Activated T-helper 17 cell treated with anti-CD3 and anti-CD28 coated beads, Interleukin-2, amount 50 U/mL, for 72 hours (primary cell): Measurements from ENCODE around the gene CPPED1. TPM values are rescaled to one million over a fixed set of nuclear protein-coding genes. Genes with fewer than 3 reads are reported as not detected.
A peak's percentile ranks its signal among the peaks of the same experiment; 100 is the strongest.

Source experiments
- ATAC-seq: fragments of 150-1000 bp; cut with Tn5 transposase; replicated peaks from 2 replicates; pipeline ENCODE4 v1.10.0; 2021; ENCODE audit warnings: mild to moderate bottlenecking, moderate library complexity
- H3K27ac Mint-ChIP-seq: one replicate; pipeline ENCODE4 v1.8.0; 2022; ENCODE audit warnings: mixed read lengths
- H3K27me3 Mint-ChIP-seq: one replicate; pipeline ENCODE4 v1.8.0; 2022; ENCODE audit warnings: mixed read lengths
- H3K36me3 Mint-ChIP-seq: one replicate; pipeline ENCODE4 v1.8.0; 2022; ENCODE audit warnings: low read depth, mild to moderate bottlenecking, mixed read lengths
- H3K4me1 Mint-ChIP-seq: one replicate; pipeline ENCODE4 v1.8.0; 2022; ENCODE audit warnings: mixed read lengths
- H3K4me3 Mint-ChIP-seq: one replicate; pipeline ENCODE4 v1.8.0; 2022; ENCODE audit warnings: mild to moderate bottlenecking, mixed read lengths
- H3K9me3 Mint-ChIP-seq: one replicate; pipeline ENCODE4 v1.8.0; 2022; ENCODE audit warnings: mixed read lengths
- total RNA-seq, 2 donors: library from RNA; stranded (reverse); gene quantifications; one replicate each; pipeline ENCODE4 v1.2.3, GENCODE V29; 2022

CPPED1 gene
- total RNA-seq, 2 donors from 2014 or later = 27.5 to 44.5 TPM

DNA sequence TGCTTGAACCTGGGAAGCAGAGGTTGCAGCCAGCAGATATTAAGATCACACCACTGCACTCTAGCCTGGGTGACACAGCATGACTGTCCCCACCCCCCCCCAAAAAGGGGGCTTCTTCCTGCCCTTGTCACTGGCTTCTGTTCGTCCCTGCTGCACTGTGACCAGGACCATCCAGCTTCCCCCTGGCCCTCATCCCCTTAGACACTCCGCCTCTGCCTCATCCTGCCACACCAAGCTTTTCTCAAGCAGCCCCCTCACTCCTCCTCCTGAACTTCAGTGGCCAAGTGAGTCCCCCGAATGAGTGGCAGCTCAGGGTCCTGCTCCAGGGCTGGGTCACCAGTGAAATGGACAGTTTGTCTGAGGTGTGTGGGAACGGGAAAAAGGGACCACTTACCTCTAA lies 177.3 kb downstream of the CPPED1 start:
- no peaks in the 10 kb centered on the region for H3K9me3 Mint-ChIP-seq
- no peak overlapping the region for H3K4me3 Mint-ChIP-seq
- no peaks in the 10 kb centered on the region for H3K4me1 Mint-ChIP-seq
- H3K27ac Mint-ChIP-seq = no peak overlapping the region
- H3K36me3 Mint-ChIP-seq = no peaks in the 10 kb centered on the region
- ATAC-seq = no peak
- H3K27me3 Mint-ChIP-seq = peaks cover 6% of the 10 kb centered on the region

DNA sequence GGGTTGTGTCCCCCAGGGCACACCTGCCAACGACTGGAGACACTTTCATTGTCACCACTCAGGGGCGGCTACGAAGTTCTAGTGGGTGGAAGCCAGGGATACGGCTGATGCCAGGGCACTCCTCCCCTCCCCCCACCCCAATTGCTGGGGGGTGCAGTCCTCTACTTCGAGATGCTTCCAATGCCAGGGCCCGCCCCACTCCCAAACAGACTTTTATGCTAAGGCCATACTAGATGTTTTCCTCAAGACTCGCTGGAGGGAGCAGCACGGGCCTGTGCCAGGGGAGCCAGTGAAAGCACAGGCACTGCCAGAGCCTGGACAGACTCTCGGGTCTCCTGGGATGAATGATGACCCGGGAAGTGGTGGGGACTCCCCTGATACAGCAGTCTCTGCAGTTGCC lies 178.0 kb downstream of the CPPED1 start:
- Mint-ChIP-seq H3K4me3 (no peak overlapping the region), H3K4me1 (no peaks in the 10 kb centered on the region), H3K36me3 (no peaks in the 10 kb centered on the region), H3K27me3 (peaks cover 6% of the 10 kb centered on the region), H3K27ac (no peak overlapping the region), H3K9me3 (no peaks in the 10 kb centered on the region)
- no peak for ATAC-seq

DNA sequence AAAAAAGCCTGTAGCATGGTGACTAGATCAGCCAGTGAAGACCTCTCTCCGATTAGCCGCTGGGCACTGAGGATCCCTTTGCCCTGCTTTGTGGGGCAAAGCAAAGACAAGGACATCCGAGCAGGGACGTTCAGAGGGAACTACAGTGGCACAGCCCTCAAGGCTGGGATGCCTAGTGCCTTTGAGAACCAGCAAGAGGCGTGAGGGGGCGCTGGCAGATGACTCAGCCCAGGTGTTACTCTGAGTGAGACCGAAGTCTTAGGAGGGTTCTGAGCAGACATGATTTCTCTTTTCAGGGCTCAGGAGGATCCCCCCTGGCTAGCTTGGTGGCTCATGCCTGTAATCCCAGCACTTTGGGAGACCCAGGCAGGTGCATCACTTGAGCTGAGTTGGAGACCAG lies 178.6 kb downstream of the CPPED1 start:
- Mint-ChIP-seq H3K36me3 (no peaks in the 10 kb centered on the region), H3K4me1 (no peaks in the 10 kb centered on the region), H3K27me3 (peaks cover 6% of the 10 kb centered on the region), H3K4me3 (no peak overlapping the region), H3K9me3 (no peaks in the 10 kb centered on the region), H3K27ac (no peak overlapping the region)
- ATAC-seq = peak; percentile 72

DNA sequence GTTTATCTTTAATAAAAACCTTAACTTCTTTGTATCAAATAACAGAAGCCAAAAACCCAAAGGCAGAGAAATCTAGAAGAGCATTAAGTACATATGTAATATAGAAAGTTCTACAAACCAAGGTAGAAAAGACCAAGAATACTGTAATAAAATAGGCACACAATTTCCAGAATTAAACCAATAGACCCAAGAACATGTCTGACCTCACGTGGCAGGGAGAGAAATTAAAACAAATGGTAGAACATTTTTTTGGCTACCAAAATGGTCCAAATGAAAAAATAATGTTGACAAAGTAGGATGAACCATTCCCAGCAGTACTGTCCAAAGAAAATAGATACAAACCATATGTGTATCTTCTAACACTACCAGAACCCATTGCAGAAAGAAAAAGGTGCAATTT lies 183.5 kb downstream of the CPPED1 start:
- Mint-ChIP-seq H3K4me3 (peak overlapping the region; percentile 11), H3K27ac (no peak overlapping the region), H3K4me1 (peaks cover 6% of the 10 kb centered on the region), H3K9me3 (no peaks in the 10 kb centered on the region), H3K27me3 (no peaks in the 10 kb centered on the region), H3K36me3 (no peaks in the 10 kb centered on the region)
- no peak for ATAC-seq

DNA sequence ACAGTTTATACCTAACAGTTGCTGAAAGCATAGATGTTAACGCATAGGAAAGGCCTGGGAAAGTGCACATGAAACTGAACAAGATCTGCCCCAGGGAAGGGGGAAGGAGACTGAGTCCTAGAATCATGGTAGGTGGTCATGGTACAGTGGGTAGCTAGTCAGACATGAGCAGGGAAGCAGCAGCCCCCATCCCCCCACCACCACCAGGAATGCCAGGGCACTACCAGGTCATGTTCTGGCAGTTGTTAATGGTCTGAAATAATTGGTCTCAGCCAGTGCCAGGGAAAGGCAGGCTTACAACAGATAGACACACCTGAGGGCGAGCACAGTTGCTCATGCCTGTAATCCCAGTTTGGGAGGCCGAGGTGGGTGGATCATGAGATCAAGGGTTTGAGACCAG lies 185.2 kb downstream of the CPPED1 start:
- Mint-ChIP-seq H3K4me1 (peaks cover 10% of the 10 kb centered on the region), H3K4me3 (peak overlapping the region; percentile 46), H3K27me3 (no peaks in the 10 kb centered on the region), H3K9me3 (no peaks in the 10 kb centered on the region), H3K36me3 (peaks cover 4% of the 10 kb centered on the region), H3K27ac (peak overlapping the region; percentile 87)
- ATAC-seq = no peak

DNA sequence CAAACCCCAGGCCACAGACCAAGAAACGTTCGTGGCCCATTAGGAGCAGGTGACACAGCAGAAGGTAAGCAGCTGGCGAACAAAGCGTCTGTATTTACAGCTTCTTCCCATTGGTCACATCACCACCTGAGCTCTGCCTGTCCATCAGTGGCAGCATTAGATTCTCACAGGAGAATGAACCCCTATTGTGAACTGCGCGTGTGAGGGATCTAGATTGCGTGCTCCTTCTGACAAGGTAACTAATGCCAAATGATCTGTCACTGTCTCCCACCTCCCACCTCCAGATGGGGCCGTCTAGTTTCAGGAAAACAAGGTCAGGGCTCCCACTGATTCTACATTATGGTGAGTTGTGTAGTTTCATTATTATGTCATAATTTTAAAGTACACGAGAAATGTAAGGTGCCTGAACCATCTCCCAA lies 186.3 kb downstream of the CPPED1 start:
- Mint-ChIP-seq H3K27ac (peak overlapping the region; percentile 87), H3K4me1 (peaks cover 21% of the 10 kb centered on the region), H3K4me3 (peak overlapping the region; percentile 46), H3K9me3 (no peaks in the 10 kb centered on the region), H3K27me3 (no peaks in the 10 kb centered on the region), H3K36me3 (peaks cover 6% of the 10 kb centered on the region)
- peak; percentile 58 for ATAC-seq

DNA sequence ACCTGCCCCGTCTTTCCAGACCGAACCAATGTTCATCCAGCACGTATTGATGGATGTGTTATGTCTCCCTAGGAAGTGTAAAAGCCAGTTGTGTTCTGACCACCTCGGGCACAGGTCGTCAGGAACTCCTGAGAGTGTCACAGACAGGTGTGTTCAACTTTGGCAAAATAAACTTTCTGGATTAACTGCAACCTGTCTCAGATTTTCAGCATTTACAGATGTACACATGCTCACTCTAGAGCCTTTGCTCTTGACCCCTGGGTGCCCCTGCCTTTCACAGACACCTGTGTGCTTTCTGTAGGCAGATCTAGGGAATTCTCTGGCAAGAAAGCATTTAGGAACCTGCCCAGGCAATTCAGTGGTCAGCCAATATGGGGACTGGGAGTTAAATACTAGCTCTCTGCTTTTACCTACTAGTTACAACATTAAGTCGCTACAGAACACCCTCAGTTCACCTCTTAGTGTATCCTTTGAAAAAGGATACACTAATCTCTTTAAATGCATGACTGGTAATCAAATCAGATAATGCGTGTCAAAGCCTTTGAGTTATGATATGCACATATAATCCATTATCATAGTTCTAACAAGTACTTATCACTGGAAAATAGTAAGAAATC lies 188.9 kb downstream of the CPPED1 start:
- Mint-ChIP-seq H3K27ac (peak overlapping the region; percentile 87), H3K4me1 (peaks cover 23% of the 10 kb centered on the region)

DNA sequence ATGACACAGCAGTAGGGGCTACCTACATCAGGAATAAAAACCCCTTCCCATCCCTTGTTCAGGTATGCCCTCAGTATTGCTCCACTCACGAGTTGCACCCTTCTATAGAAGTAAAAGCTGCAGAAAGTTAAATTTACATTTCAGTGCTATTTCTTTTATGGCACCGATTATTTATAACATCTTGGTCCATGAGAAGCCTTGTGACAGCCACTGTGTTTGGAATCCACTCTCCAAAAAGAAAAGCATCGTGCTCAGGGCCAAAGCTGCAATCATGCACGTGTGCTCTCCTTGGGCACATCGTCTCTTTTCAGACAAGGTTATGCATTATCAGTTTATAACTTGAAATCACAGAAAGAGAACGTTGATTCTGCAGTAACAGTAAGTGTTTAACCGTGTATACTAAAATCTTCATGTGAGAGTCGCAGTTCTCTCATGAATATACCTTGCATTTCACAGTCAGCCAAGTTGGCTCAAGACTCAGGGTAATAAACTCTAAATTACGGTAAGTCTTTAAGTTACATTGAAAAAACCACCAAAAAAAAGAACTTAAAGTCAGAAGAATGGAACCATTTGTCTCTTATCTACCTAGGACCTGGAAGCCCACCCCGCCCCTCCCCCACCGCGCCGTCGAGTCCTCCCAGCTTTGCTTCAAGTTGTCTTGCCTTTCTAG lies 189.6 kb downstream of the CPPED1 start:
- Mint-ChIP-seq H3K9me3 (peaks cover 5% of the 10 kb centered on the region), H3K4me3 (peak overlapping the region; percentile 46), H3K27ac (peak overlapping the region; percentile 87), H3K4me1 (peaks cover 23% of the 10 kb centered on the region), H3K27me3 (peaks cover 5% of the 10 kb centered on the region), H3K36me3 (peaks cover 6% of the 10 kb centered on the region)
- ATAC-seq = no peak

More for the DNA sequence above, 188.9 kb downstream of the CPPED1 start:
- Mint-ChIP-seq H3K4me3 (peak overlapping the region; percentile 46), H3K36me3 (peaks cover 6% of the 10 kb centered on the region), H3K9me3 (peaks cover 5% of the 10 kb centered on the region), H3K27me3 (peaks cover 5% of the 10 kb centered on the region)
- ATAC-seq = no peak

DNA sequence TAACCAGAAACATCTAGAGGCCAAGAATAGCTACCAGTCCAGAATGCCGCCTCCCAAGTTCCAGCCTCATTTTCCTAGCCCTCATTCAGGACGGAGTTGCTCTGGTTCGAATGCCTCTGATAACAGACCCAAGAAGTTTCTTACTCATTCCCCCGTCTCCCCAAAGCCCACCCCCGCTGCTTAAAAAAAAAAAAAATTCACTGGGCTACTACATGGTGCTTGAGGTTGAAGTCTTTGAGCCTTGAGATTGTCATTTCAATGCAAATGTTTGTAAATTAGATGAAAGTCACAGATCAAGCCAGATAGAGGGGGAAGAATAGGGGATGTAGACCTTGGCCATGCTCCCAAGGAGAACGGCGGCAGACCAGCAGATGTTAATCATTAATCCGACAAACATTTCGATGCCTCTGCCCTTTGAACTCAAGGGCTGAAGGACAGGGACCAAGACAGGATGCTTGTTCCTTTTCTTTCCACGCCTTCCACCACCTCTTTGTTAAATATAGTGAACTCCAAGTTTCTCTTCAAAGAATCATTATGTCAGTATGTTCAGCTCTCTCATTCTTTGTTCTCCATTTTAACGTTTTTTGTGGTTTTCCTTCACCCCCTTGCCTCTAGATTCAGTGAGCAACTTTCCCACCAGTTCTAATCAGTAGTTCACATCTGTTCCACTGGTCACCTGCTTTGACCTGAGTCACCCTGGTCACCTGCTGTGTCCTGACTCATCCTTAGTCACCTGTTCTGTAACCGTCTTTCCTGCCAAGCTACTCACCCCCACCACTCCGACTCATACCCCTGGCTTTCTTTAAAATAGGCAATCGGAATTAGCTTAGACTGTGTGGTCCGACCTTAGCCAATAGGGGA lies 190.3 kb downstream of the CPPED1 start:
- Mint-ChIP-seq H3K27ac (peak overlapping the region; percentile 87), H3K9me3 (peaks cover 5% of the 10 kb centered on the region), H3K27me3 (peaks cover 5% of the 10 kb centered on the region), H3K4me1 (peaks cover 20% of the 10 kb centered on the region), H3K36me3 (peaks cover 6% of the 10 kb centered on the region), H3K4me3 (peak overlapping the region; percentile 46)
- ATAC-seq = peak; percentile 72

DNA sequence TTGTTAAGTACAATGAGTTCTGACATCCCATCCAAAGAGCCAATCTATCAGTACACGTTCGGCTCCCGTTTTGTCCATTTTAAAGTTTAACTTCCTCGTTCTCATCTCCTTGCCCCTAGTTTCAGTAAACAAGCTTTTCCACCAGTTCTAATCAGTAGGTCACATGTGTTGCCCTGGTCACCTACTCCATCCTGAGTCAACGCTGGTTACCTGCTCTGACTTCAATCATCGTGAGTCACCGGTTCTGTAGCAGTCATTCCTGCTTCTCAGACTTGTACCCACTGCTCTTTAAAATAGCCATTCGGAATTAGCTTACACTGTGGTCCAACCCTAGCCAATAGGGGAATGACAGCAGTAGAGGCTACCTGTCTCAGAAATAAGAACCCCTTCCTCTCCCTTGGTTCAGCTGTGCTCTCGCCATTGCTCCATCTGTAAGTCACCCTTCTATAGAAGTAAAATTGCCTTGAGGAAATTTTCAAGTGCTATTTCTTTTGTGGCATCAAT lies 191.0 kb downstream of the CPPED1 start:
- Mint-ChIP-seq H3K9me3 (peaks cover 9% of the 10 kb centered on the region), H3K27ac (peak overlapping the region; percentile 87), H3K4me3 (peak overlapping the region; percentile 46), H3K27me3 (peaks cover 5% of the 10 kb centered on the region), H3K4me1 (peaks cover 16% of the 10 kb centered on the region), H3K36me3 (peaks cover 6% of the 10 kb centered on the region)
- peak; percentile 72 for ATAC-seq

DNA sequence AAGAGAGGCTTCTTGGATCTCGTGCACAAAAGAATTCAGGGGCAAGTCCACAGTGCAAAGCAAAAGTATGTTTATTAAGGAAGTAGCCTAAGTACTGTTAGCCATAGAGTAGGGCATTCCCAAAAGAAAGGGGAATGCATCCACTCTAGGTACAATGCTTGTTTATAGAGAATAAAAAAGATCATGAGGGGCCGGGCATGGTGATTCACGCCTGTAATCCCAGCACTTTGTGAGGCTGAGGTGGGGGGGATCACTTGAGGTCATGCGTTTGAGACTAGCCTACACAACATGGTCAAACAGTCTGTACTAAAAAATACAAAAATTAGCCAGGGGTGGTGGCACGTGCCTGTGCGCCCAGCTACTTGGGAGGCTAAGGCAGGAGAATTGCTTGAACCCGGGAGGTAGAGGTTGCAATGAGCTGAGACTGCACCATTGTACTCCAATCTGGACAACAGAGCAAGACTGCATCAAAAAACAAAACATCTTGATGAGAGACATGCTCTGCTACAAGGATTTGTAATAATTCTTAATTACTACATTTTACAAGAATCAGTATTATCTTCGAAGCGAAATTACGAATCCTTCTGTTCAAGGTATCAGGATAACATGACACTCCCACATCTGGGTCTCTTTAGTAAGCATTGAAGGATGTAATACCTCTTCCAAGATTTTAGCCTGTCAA lies 191.6 kb downstream of the CPPED1 start:
- no peak for ATAC-seq
- H3K27ac Mint-ChIP-seq = peak overlapping the region; percentile 87
- H3K9me3 Mint-ChIP-seq = peaks cover 12% of the 10 kb centered on the region
- H3K27me3 Mint-ChIP-seq = peaks cover 5% of the 10 kb centered on the region
- peaks cover 6% of the 10 kb centered on the region for H3K36me3 Mint-ChIP-seq
- peak overlapping the region; percentile 46 for H3K4me3 Mint-ChIP-seq
- peaks cover 16% of the 10 kb centered on the region for H3K4me1 Mint-ChIP-seq

DNA sequence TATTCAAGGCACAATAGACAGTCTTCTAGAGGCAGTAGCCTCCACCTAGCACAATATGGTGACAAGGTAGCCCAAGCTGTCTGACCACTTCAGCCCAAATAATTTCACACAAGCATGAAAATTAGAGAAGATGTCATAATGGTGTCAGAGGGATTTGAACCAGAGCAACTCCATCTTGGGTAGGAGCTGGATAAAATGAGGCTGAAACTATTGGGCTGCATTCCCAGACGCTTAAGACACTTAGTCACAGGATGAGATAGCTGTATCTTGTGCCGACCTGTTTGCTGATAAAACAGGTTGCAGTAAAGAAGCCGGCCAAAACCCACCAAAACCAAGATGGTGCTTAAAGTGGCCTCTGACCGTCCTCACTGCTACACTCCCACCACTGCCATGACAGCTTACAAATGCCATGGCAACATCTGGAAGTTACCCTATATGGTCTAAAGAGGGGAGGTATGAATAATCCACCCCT lies 192.6 kb downstream of the CPPED1 start:
- no peak overlapping the region for H3K27ac Mint-ChIP-seq
- peaks cover 6% of the 10 kb centered on the region for H3K36me3 Mint-ChIP-seq
- H3K9me3 Mint-ChIP-seq = peaks cover 12% of the 10 kb centered on the region
- H3K4me1 Mint-ChIP-seq = peaks cover 16% of the 10 kb centered on the region
- H3K4me3 Mint-ChIP-seq = no peak overlapping the region
- ATAC-seq = no peak
- peaks cover 5% of the 10 kb centered on the region for H3K27me3 Mint-ChIP-seq

DNA sequence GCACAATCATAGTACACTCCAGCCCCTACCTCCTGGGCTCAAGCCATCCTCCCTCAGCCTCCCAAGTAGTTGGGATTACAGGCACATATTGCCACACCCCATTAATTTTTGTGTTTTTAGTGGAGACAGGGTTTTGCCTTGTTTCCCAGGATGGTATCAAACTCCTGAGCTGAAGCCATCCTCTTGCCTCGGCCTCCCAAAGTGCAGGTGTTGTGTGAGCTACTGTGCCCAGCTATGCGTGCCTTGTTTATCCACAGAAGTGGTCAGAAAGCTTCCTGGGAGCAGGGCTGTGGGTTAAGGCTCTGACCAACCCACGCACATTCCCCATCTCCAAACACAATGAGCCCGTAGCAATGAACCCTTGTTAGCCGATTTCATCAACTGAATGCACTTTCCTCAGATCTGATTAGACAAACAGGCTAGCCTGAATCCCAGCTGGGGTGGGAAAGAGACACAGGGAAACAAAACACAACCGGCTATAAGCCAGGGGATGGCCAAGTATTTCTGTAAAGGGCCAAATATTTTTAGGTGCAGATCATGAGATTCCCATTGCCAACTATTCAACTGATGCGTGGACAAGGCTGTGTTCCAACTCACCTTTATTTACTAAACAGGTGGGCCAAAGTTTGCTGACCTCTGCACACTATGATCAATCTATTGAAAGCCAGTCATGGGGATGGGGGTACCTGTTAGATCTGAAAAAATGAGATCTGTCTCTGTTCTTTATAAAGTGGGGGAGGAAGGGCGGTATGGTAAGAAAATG lies 193.6 kb downstream of the CPPED1 start:
- no peak for ATAC-seq
- H3K4me3 Mint-ChIP-seq = no peak overlapping the region
- H3K9me3 Mint-ChIP-seq = peaks cover 12% of the 10 kb centered on the region
- H3K27ac Mint-ChIP-seq = no peak overlapping the region
- peaks cover 6% of the 10 kb centered on the region for H3K36me3 Mint-ChIP-seq
- peaks cover 5% of the 10 kb centered on the region for H3K27me3 Mint-ChIP-seq
- H3K4me1 Mint-ChIP-seq = peaks cover 16% of the 10 kb centered on the region
